T-helper 9 cell (primary cell): Measurements from ENCODE around the gene MS4A18.
A peak's percentile ranks its signal among the peaks of the same experiment; 100 is the strongest.

Experiments used
- DNase-seq: peaks from one replicate; pipeline ENCODE4 v3.0.0-alpha.2; 2020

MS4A18 gene

GRCh38 chr11:60768202-60768601, 43.7 kb downstream of the MS4A18 start:
- no peak for DNase-seq

GRCh38 chr11:60769273-60769672, 44.8 kb downstream of the MS4A18 start:
- DNase-seq: no peak

GRCh38 chr11:60769811-60770210, 45.3 kb downstream of the MS4A18 start:
- no peak for DNase-seq

- no peak for DNase-seq
These were observed 46.6 kb downstream of the MS4A18 start for GRCh38 chr11:60771146-60771545.

- DNase-seq: no peak
These were observed 47.5 kb downstream of the MS4A18 start for GRCh38 chr11:60771879-60772525.

- no peak for DNase-seq
These were observed 48.1 kb downstream of the MS4A18 start for GRCh38 chr11:60772666-60773065.

GRCh38 chr11:60774726-60775125, 50.2 kb downstream of the MS4A18 start:
- no peak for DNase-seq

GRCh38 chr11:60775420-60775961, 51.0 kb downstream of the MS4A18 start:
- peak; percentile 72 for DNase-seq

GRCh38 chr11:60776167-60776566, 51.6 kb downstream of the MS4A18 start:
- no peak for DNase-seq

GRCh38 chr11:60777106-60777505, 52.6 kb downstream of the MS4A18 start:
- no peak for DNase-seq

- no peak for DNase-seq
These were observed 53.1 kb downstream of the MS4A18 start for GRCh38 chr11:60777572-60777971.

GRCh38 chr11:60780065-60780464, 55.5 kb downstream of the MS4A18 start:
- no peak for DNase-seq

- no peak for DNase-seq
These were observed 56.3 kb downstream of the MS4A18 start for GRCh38 chr11:60780774-60781173.

- no peak for DNase-seq
These were observed 56.9 kb downstream of the MS4A18 start for GRCh38 chr11:60781286-60781980.

- no peak for DNase-seq
These were observed 57.4 kb downstream of the MS4A18 start for GRCh38 chr11:60781981-60782316.

GRCh38 chr11:60782393-60783140, 58.0 kb downstream of the MS4A18 start:
- DNase-seq: no peak

GRCh38 chr11:60783141-60783484, 58.6 kb downstream of the MS4A18 start:
- no peak for DNase-seq

- DNase-seq: no peak
These were observed 59.4 kb downstream of the MS4A18 start for GRCh38 chr11:60783911-60784310.

- DNase-seq: no peak
These were observed 60.6 kb downstream of the MS4A18 start, which contains the start of gene MS4A10 for GRCh38 chr11:60785136-60785535. Gene MS4A10, plus strand, starts transcription at chr11:60785333. Its CDS starts 5,003 bp downstream, at chr11:60790336.

- DNase-seq: no peak
These were observed 61.4 kb downstream of the MS4A18 start for GRCh38 chr11:60785806-60786361.

GRCh38 chr11:60786811-60787567, 62.5 kb downstream of the MS4A18 start:
- no peak for DNase-seq

GRCh38 chr11:60788401-60789125, 64.0 kb downstream of the MS4A18 start:
- DNase-seq: no peak
